ENCODE results near the gene ACP7. TPM values are rescaled to one million over a fixed set of nuclear protein-coding genes. Genes with fewer than 3 reads are reported as not detected.

The ACP7 gene
- total RNA-seq, 4 donors from 2014 or later, result not detected

GRCh38 chr19:39054091-39054470 lies 30.1 kb upstream of the ACP7 start:
- DNase-seq, result no peak
- Histone ChIP-seq H3K27me3 (no peaks in the 10 kb centered on the region), H3K9me3 (no peaks in the 10 kb centered on the region), H3K4me1 (peaks cover 0 to 23% (median 0%) of the 10 kb centered on the region in 4 donors), H3K4me3 (no peak overlapping the region), H3K27ac (peak overlapping the region in 2 of 4 donors; percentile 70 to 87), H3K36me3 (no peaks in the 10 kb centered on the region)
- TF ChIP-seq POLR2A (IDR thresholded peaks at IDR 0.05) (no peak), CTCF (IDR thresholded peaks at IDR 0.05) (no peak)

GRCh38 chr19:39057615-39058014 lies 26.6 kb upstream of the ACP7 start:
- TF ChIP-seq POLR2A (IDR thresholded peaks at IDR 0.05) (no peak), CTCF (IDR thresholded peaks at IDR 0.05) (no peak)
- Histone ChIP-seq H3K4me1 (peaks cover 0 to 20% (median 0%) of the 10 kb centered on the region in 4 donors), H3K27me3 (no peaks in the 10 kb centered on the region), H3K36me3 (no peaks in the 10 kb centered on the region), H3K9me3 (no peaks in the 10 kb centered on the region), H3K27ac (no peak overlapping the region), H3K4me3 (no peak overlapping the region)
- DNase-seq, result no peak

- Histone ChIP-seq H3K27ac (no peak overlapping the region), H3K36me3 (no peaks in the 10 kb centered on the region), H3K27me3 (no peaks in the 10 kb centered on the region), H3K9me3 (no peaks in the 10 kb centered on the region), H3K4me3 (no peak overlapping the region), H3K4me1 (peaks cover 0 to 4% (median 0%) of the 10 kb centered on the region in 4 donors)
- no peak for DNase-seq
- TF ChIP-seq POLR2A (IDR thresholded peaks at IDR 0.05), result no peak
- TF ChIP-seq CTCF (IDR thresholded peaks at IDR 0.05), result no peak
These were observed 24.9 kb upstream of the ACP7 start for GRCh38 chr19:39059302-39059701.

GRCh38 chr19:39060171-39060570 lies 24.0 kb upstream of the ACP7 start:
- DNase-seq, result no peak
- H3K4me1 ChIP-seq, result no peaks in the 10 kb centered on the region
- no peak overlapping the region for H3K4me3 ChIP-seq
- TF ChIP-seq POLR2A (IDR thresholded peaks at IDR 0.05), result no peak
- TF ChIP-seq CTCF (IDR thresholded peaks at IDR 0.05), result no peak
- H3K27me3 ChIP-seq, result no peaks in the 10 kb centered on the region
- H3K9me3 ChIP-seq, result no peaks in the 10 kb centered on the region
- H3K27ac ChIP-seq, result no peak overlapping the region
- no peaks in the 10 kb centered on the region for H3K36me3 ChIP-seq

- no peak overlapping the region for H3K27ac ChIP-seq
- H3K27me3 ChIP-seq, result no peaks in the 10 kb centered on the region
- TF ChIP-seq CTCF (IDR thresholded peaks at IDR 0.05) (no peak), POLR2A (IDR thresholded peaks at IDR 0.05) (no peak)
- H3K9me3 ChIP-seq, result no peaks in the 10 kb centered on the region
- H3K4me1 ChIP-seq, result no peaks in the 10 kb centered on the region
- no peak for DNase-seq
- H3K36me3 ChIP-seq, result no peaks in the 10 kb centered on the region
- no peak overlapping the region for H3K4me3 ChIP-seq
These were observed 19.8 kb upstream of the ACP7 start for GRCh38 chr19:39064405-39064804.

- Histone ChIP-seq H3K4me1 (no peaks in the 10 kb centered on the region), H3K27me3 (no peaks in the 10 kb centered on the region), H3K27ac (no peak overlapping the region), H3K36me3 (no peaks in the 10 kb centered on the region), H3K4me3 (no peak overlapping the region), H3K9me3 (no peaks in the 10 kb centered on the region)
- TF ChIP-seq POLR2A (IDR thresholded peaks at IDR 0.05) (no peak), CTCF (IDR thresholded peaks at IDR 0.05) (no peak)
- DNase-seq, result no peak
These were observed 18.2 kb upstream of the ACP7 start for GRCh38 chr19:39065928-39066327.
